Upper lobe of left lung (tissue), 6 donors: ENCODE measurements around the gene ATP13A2. TPM values are rescaled to one million over a fixed set of nuclear protein-coding genes. Genes with fewer than 3 reads are reported as not detected.
"Not testable (repeated sequence)": the region's sequence is repeated elsewhere in the genome, so short reads cannot be mapped to it uniquely, and the experiment has no call there.

Source experiments
- ATAC-seq, 2 donors: fragments of 200-7000 bp; cut with Tn5 transposase; one replicate each; pipeline ENCODE4 v1.9.1; 2022; ENCODE audit warnings: mild to moderate bottlenecking in 2 of 2, moderate library complexity in 2 of 2; ENCODE audit not compliant: low FRiP score in 2 of 2
- DNase-seq, 2 donors: peaks; one replicate each; pipeline ENCODE4 v3.0.0-alpha.2; 2019 to 2020
- H3K27ac ChIP-seq, 4 donors: fragments of 200-600 bp; sonication (generic); one replicate each; pipeline ENCODE4 v1.5.1; 2016 to 2019
- H3K27me3 ChIP-seq, 4 donors: fragments of 200-600 bp; sonication (generic); one replicate each; pipeline ENCODE4 v1.5.1; 2017 to 2019
- H3K36me3 ChIP-seq, 4 donors: fragments of 200-600 bp; sonication (generic); one replicate each; pipeline ENCODE4 v1.5.1; 2016 to 2019
- H3K4me1 ChIP-seq, 4 donors: fragments of 200-600 bp; sonication (generic); one replicate each; pipeline ENCODE4 v1.5.1; 2018 to 2019
- H3K4me3 ChIP-seq, 4 donors: fragments of 200-600 bp; sonication (generic); one replicate each; pipeline ENCODE4 v1.5.1; 2017 to 2019; ENCODE audit warnings: mild to moderate bottlenecking in 2 of 4, moderate library complexity in 1 of 4
- H3K9me3 ChIP-seq, 4 donors: fragments of 200-600 bp; sonication (generic); one replicate each; pipeline ENCODE4 v1.5.1; 2018 to 2019
- CTCF ChIP-seq, 6 experiments: fragments of 450-650 bp in 4 of 6; fragments of 200-600 bp in 2 of 6; sonication (generic) in 2 of 6; IDR thresholded peaks; one replicate each; pipeline ENCODE4 v1.5.1; 2016 to 2019; ENCODE audit warnings: antibody characterized with exemption in 6 of 6
- EP300 ChIP-seq, 4 donors: sonication (generic); formaldehyde crosslinking; IDR thresholded peaks; one replicate each; pipeline ENCODE4 v1.5.1; 2017; ENCODE audit warnings: antibody characterized with exemption in 4 of 4, control low read depth in 2 of 4
- POLR2A ChIP-seq, 4 donors: fragments of 450-650 bp; IDR thresholded peaks; one replicate each; pipeline ENCODE4 v1.5.1; 2016 to 2017; ENCODE audit warnings: antibody characterized with exemption in 4 of 4, mild to moderate bottlenecking in 2 of 4
- POLR2AphosphoS5 ChIP-seq, 2 donors: sonication (generic); formaldehyde crosslinking; IDR thresholded peaks; one replicate each; pipeline ENCODE4 v1.5.1; 2017; ENCODE audit warnings: antibody characterized with exemption in 2 of 2
- WGBS, 2 donors: methylation state at CpG; one replicate each; pipeline ENCODE4 v1.1.5; 2017 to 2018; 5-methylcytosine and 5-hydroxymethylcytosine counted together
- total RNA-seq, 6 donors: library from RNA; depleted of rRNA in 4 of 6; stranded (reverse); fragments of >200 nt in 4 of 6; gene quantifications; one replicate each; pipeline versions ENCODE4 v1.1.0 to v1.2.1, GENCODE V29; 2016 to 2021
- donor health status: DM: no; HTN: no; CAD: no; lungs with moderate emphysema.
- donor health status: DM: no; HTN: yes; CAD: no; lungs with severe emphysema.

Gene ATP13A2
- total RNA-seq, 6 donors from 2014 or later: 39.2 to 110 (median 66.5) TPM

DNA sequence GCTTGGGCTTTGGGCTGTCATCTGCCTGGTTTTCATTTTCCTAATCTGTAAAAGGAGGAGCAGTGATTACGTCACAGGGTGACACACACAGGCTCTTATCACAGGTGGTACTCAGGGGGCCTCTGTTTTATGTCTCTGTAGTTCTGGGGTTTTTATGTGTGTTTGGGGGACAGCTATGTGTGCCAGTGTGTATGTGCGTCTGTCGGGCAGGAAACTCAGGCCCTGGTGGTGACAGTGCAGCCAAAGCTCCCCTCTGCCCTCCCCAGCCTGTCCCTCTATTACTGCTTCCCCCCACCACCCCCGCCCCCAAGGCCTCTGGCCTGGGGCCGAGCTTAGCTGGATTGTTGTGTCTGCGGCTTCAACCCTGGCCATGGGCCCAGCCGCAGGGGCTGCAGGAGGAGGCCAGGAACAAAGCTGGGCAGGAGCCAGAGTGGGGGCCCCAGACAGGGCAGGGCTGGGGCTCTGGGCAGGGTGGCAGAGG is 44.6 kb downstream of the ATP13A2 start:
- Histone ChIP-seq H3K9me3 (no peaks in the 10 kb centered on the region), H3K27me3 (no peaks in the 10 kb centered on the region), H3K4me3 (no peak overlapping the region), H3K27ac (peak overlapping the region in 1 of 4 donors; percentile 16), H3K36me3 (peaks cover 0 to 35% (median 20%) of the 10 kb centered on the region in 4 donors), H3K4me1 (peaks cover 5 to 15% (median 9%) of the 10 kb centered on the region in 4 donors)
- DNase-seq (peak in 1 of 2 donors; percentile 80), ATAC-seq (peak in 1 of 2 donors; percentile 37)
- 27 to 48% methylated on average over 2 to 7 of the region's 7 CpGs for WGBS, 2 donors
- TF ChIP-seq EP300 (IDR thresholded peaks at IDR 0.05) (no peak), CTCF (IDR thresholded peaks at IDR 0.05) (no peak), POLR2AphosphoS5 (IDR thresholded peaks at IDR 0.05) (no peak), POLR2A (IDR thresholded peaks at IDR 0.05) (no peak)

- ATAC-seq: no peak
- H3K27me3 ChIP-seq: no peaks in the 10 kb centered on the region
- TF ChIP-seq POLR2AphosphoS5 (IDR thresholded peaks at IDR 0.05) (no peak), EP300 (IDR thresholded peaks at IDR 0.05) (no peak), POLR2A (IDR thresholded peaks at IDR 0.05) (no peak), CTCF (IDR thresholded peaks at IDR 0.05) (no peak)
- peak in 1 of 2 donors; percentile 81 for DNase-seq
- H3K4me1 ChIP-seq: peaks cover 6 to 15% (median 10%) of the 10 kb centered on the region in 4 donors
- peaks cover 0 to 33% (median 20%) of the 10 kb centered on the region in 4 donors for H3K36me3 ChIP-seq
- H3K4me3 ChIP-seq: no peak overlapping the region
- H3K27ac ChIP-seq: no peak overlapping the region
- WGBS, 2 donors: 96 to 98% methylated on average over 22 of the region's 22 CpGs
- no peaks in the 10 kb centered on the region for H3K9me3 ChIP-seq
Measured at GRCh38 chr1:16966282-16966681, 45.4 kb downstream of the ATP13A2 start.

DNA sequence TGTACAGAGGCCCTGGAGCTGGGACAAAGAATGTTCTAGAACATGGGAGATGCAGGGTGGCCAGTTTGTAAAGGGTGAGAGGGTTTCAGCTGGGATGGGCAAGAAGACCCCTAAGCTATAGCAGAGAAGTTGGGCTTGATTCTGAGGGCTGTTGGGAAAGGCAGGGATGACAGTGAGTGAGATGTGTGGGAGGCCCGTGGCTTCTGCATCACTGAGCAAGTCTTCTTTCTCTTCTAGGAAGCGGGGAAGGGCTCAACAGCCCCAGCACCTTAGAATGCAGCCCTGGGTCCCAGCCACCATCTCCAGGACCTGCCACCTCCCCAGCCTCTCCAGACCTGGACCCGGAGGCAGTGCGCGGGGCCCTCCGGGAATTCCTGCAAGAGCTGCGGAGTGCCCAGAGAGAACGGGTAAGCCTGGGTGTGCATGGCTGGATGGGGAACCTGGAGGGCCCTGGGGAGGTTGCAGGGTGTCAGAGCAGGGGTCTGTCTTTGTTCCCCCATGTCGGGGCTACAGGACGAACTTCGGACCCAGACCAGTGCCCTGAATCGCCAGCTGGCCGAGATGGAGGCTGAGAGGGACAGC is 46.2 kb downstream of the ATP13A2 start:
- TF ChIP-seq POLR2A (IDR thresholded peaks at IDR 0.05) (no peak), CTCF (IDR thresholded peaks at IDR 0.05) (no peak), EP300 (IDR thresholded peaks at IDR 0.05) (no peak), POLR2AphosphoS5 (IDR thresholded peaks at IDR 0.05) (no peak)
- ATAC-seq (no peak), DNase-seq (peak in 1 of 2 donors; percentile 50)
- no peak overlapping the region for H3K27ac ChIP-seq
- H3K36me3 ChIP-seq: peaks cover 0 to 33% (median 20%) of the 10 kb centered on the region in 4 donors
- H3K9me3 ChIP-seq: no peaks in the 10 kb centered on the region
- no peaks in the 10 kb centered on the region for H3K27me3 ChIP-seq
- 92 to 93% methylated on average over 9 to 13 of the region's 13 CpGs for WGBS, 2 donors
- H3K4me3 ChIP-seq: no peak overlapping the region
- H3K4me1 ChIP-seq: peaks cover 10 to 17% (median 15%) of the 10 kb centered on the region in 4 donors

GRCh38 chr1:16964169-16964568 is 47.6 kb downstream of the ATP13A2 start:
- ATAC-seq, H3K4me3 ChIP-seq, H3K9me3 ChIP-seq, H3K27ac ChIP-seq, DNase-seq, H3K27me3 ChIP-seq: not testable (repeated sequence)
- H3K4me1 ChIP-seq: peaks cover 14 to 23% (median 18%) of the 10 kb centered on the region in 4 donors
- WGBS, 2 donors: 94 to 96% methylated on average over 4 of the region's 4 CpGs
- H3K36me3 ChIP-seq: peaks cover 0 to 25% (median 17%) of the 10 kb centered on the region in 4 donors

DNA sequence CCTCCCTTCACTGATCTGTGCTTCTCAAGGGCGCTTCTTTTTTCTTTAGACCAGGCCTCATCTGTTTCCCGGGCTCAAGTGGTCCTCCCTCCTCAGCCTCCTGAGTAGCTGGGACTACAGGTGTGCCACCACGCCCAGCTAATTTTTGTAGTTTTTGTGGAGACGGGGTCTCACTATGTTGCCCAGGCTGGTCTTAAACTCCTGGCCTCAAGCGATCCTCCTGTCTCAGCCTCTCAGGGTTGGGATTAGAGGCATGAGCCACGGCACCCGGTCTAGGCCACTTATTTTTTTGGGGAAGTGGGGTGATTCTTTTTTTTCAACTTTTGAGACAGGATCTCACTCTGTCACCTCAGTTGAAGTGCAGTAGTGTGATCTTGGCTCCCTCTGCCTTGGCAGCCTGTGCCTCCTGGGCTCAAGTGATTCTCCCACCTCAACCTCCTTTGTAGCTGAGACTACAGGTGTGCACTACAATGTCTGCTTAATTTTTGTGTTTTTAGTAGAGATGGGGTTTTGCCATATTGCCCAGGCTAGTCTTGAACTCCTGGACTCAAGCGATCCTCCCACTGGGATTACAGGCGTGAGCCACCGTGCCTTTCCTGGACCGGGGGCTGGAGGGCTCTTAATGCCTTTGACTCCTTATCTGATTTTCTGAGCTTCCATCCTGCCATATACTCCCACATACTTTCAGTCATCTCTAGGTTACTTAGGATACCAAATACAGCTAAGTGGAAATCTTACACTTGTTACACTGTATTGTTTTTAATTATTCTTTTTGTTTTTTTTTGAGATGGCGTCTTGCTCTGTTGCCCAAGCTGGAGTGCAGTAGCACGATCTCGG is 50.2 kb downstream of the ATP13A2 start:
- Histone ChIP-seq H3K9me3 (no peaks in the 10 kb centered on the region), H3K27me3 (no peaks in the 10 kb centered on the region), H3K27ac (peak overlapping the region in 2 of 4 donors; percentile 56 to 78), H3K4me1 (peaks cover 4 to 15% (median 9%) of the 10 kb centered on the region in 4 donors), H3K4me3 (peak overlapping the region in 3 of 4 donors; percentile 51 to 58 (median 51)), H3K36me3 (peaks cover 0 to 25% (median 12%) of the 10 kb centered on the region in 4 donors)
- DNase-seq (no peak), ATAC-seq (no peak)
- TF ChIP-seq POLR2A (IDR thresholded peaks at IDR 0.05) (no peak), CTCF (IDR thresholded peaks at IDR 0.05) (no peak), EP300 (IDR thresholded peaks at IDR 0.05) (no peak), POLR2AphosphoS5 (IDR thresholded peaks at IDR 0.05) (no peak)
- 82 to 83% methylated on average over 14 of the region's 14 CpGs for WGBS, 2 donors
